MG63 (cell line): ENCODE data around the gene SLC23A3. TPM values are rescaled to one million over a fixed set of nuclear protein-coding genes. Genes with fewer than 3 reads are reported as not detected.

Experiments used
- DNase-seq: peaks from one replicate; pipeline ENCODE4 v3.0.0-alpha.2; 2020
- H3K27me3 ChIP-seq: fragments of 250-450 bp; sonication (Bioruptor Pico); 2 replicates; pipeline ENCODE4 v1.5.1; 2020; ENCODE audit warnings: mild to moderate bottlenecking, moderate library complexity
- H3K36me3 ChIP-seq: fragments of 250-450 bp; sonication (Bioruptor Pico); 2 replicates; pipeline ENCODE4 v1.5.1; 2020; ENCODE audit warnings: mild to moderate bottlenecking, moderate library complexity
- H3K4me3 ChIP-seq: fragments of 250-450 bp; sonication (Bioruptor Pico); 2 replicates; pipeline ENCODE4 v1.5.1; 2020; ENCODE audit warnings: mild to moderate bottlenecking, moderate library complexity
- H3K9me3 ChIP-seq: fragments of 250-450 bp; sonication (Bioruptor Pico); 2 replicates; pipeline ENCODE4 v1.5.1; 2020; ENCODE audit warnings: mild to moderate bottlenecking, moderate library complexity
- total RNA-seq: library from RNA; depleted of rRNA; stranded (reverse); fragments of >200 nt; shearing (Covaris generic); gene quantifications from 2 replicates; pipeline ENCODE4 v1.2.3, GENCODE V29; 2014; ENCODE audit warnings: low replicate concordance

The SLC23A3 gene
- total RNA-seq, 1 experiment from 2014 or later: not detected

GRCh38 chr2:219168526-219168925 lies 1.3 kb downstream of the SLC23A3 start:
- Histone ChIP-seq H3K27me3 (no peaks in the 10 kb centered on the region), H3K4me3 (no peak overlapping the region), H3K9me3 (no peaks in the 10 kb centered on the region), H3K36me3 (peaks cover 6% of the 10 kb centered on the region)
- no peak for DNase-seq

GRCh38 chr2:219167997-219168396 lies 1.8 kb downstream of the SLC23A3 start:
- Histone ChIP-seq H3K27me3 (no peaks in the 10 kb centered on the region), H3K9me3 (no peaks in the 10 kb centered on the region), H3K36me3 (peaks cover 2% of the 10 kb centered on the region), H3K4me3 (no peak overlapping the region)
- DNase-seq: no peak

- H3K36me3 ChIP-seq: no peaks in the 10 kb centered on the region; the same call in 1 of the 2 replicates
- no peaks in the 10 kb centered on the region for H3K9me3 ChIP-seq
- no peaks in the 10 kb centered on the region for H3K27me3 ChIP-seq
- no peak overlapping the region for H3K4me3 ChIP-seq
- no peak for DNase-seq
Observed at GRCh38 chr2:219165058-219165911, 4.5 kb downstream of the SLC23A3 start.

GRCh38 chr2:219163156-219163555 lies 6.7 kb downstream of the SLC23A3 start:
- DNase-seq: no peak
- no peaks in the 10 kb centered on the region for H3K27me3 ChIP-seq
- no peaks in the 10 kb centered on the region; the same call in 1 of the 2 replicates for H3K36me3 ChIP-seq
- H3K4me3 ChIP-seq: no peak overlapping the region
- no peaks in the 10 kb centered on the region for H3K9me3 ChIP-seq

- Histone ChIP-seq H3K9me3 (no peaks in the 10 kb centered on the region), H3K36me3 (peaks cover 2% of the 10 kb centered on the region; the same call in 1 of the 2 replicates), H3K27me3 (no peaks in the 10 kb centered on the region), H3K4me3 (peak overlapping the region; percentile 82)
- DNase-seq: no peak
Observed at GRCh38 chr2:219161097-219161496, 8.7 kb downstream of the SLC23A3 start.

GRCh38 chr2:219160186-219161017 lies 9.4 kb downstream of the SLC23A3 start, which contains the start of gene NHEJ1:
Gene NHEJ1 (minus strand): TSS chr2:219160815. CDS start chr2:219158362, 2,453 bp downstream.
- Histone ChIP-seq H3K4me3 (peak within 1 kb of the TSS; percentile 82), H3K36me3 (peaks cover 2% of the 10 kb centered on the region; the same call in 1 of the 2 replicates), H3K27me3 (no peaks in the 10 kb centered on the region), H3K9me3 (no peaks in the 10 kb centered on the region)
- peak; percentile 93 for DNase-seq

- no peak for DNase-seq
- peak overlapping the region; percentile 82 for H3K4me3 ChIP-seq
- H3K9me3 ChIP-seq: no peaks in the 10 kb centered on the region
- peaks cover 2% of the 10 kb centered on the region; the same call in 1 of the 2 replicates for H3K36me3 ChIP-seq
- no peaks in the 10 kb centered on the region for H3K27me3 ChIP-seq
Observed at GRCh38 chr2:219159771-219160185, 10.1 kb downstream of the SLC23A3 start.

GRCh38 chr2:219158586-219158985 lies 11.2 kb downstream of the SLC23A3 start:
- DNase-seq: no peak
- Histone ChIP-seq H3K27me3 (no peaks in the 10 kb centered on the region), H3K36me3 (peaks cover 6% of the 10 kb centered on the region; the same call in 1 of the 2 replicates), H3K9me3 (no peaks in the 10 kb centered on the region), H3K4me3 (no peak overlapping the region)

- Histone ChIP-seq H3K27me3 (no peaks in the 10 kb centered on the region), H3K9me3 (no peaks in the 10 kb centered on the region), H3K4me3 (no peak overlapping the region), H3K36me3 (peaks cover 6% of the 10 kb centered on the region; the same call in 1 of the 2 replicates)
- DNase-seq: no peak
Observed at GRCh38 chr2:219158025-219158424, 11.8 kb downstream of the SLC23A3 start.

- Histone ChIP-seq H3K9me3 (no peaks in the 10 kb centered on the region), H3K27me3 (no peaks in the 10 kb centered on the region), H3K4me3 (no peak overlapping the region), H3K36me3 (peaks cover 6% of the 10 kb centered on the region; the same call in 1 of the 2 replicates)
- no peak for DNase-seq
Observed at GRCh38 chr2:219157396-219157795, 12.4 kb downstream of the SLC23A3 start.

GRCh38 chr2:219155054-219155644 lies 14.7 kb downstream of the SLC23A3 start:
- no peak for DNase-seq
- no peaks in the 10 kb centered on the region for H3K9me3 ChIP-seq
- H3K4me3 ChIP-seq: no peak overlapping the region
- H3K36me3 ChIP-seq: peaks cover 6% of the 10 kb centered on the region; the same call in 1 of the 2 replicates
- H3K27me3 ChIP-seq: no peaks in the 10 kb centered on the region

- Histone ChIP-seq H3K36me3 (peaks cover 22% of the 10 kb centered on the region), H3K4me3 (no peak overlapping the region), H3K9me3 (no peaks in the 10 kb centered on the region), H3K27me3 (no peaks in the 10 kb centered on the region)
- no peak for DNase-seq
Observed at GRCh38 chr2:219149667-219150066, 20.2 kb downstream of the SLC23A3 start.

- Histone ChIP-seq H3K9me3 (no peaks in the 10 kb centered on the region), H3K36me3 (peaks cover 21% of the 10 kb centered on the region), H3K27me3 (no peaks in the 10 kb centered on the region), H3K4me3 (no peak overlapping the region)
- DNase-seq: peak; percentile 98
Observed at GRCh38 chr2:219142329-219142728, 27.5 kb downstream of the SLC23A3 start.

- no peak for DNase-seq
- no peaks in the 10 kb centered on the region for H3K27me3 ChIP-seq
- peaks cover 10% of the 10 kb centered on the region for H3K36me3 ChIP-seq
- no peaks in the 10 kb centered on the region for H3K9me3 ChIP-seq
- no peak overlapping the region for H3K4me3 ChIP-seq
Observed at GRCh38 chr2:219140722-219141121, 29.1 kb downstream of the SLC23A3 start.

GRCh38 chr2:219133976-219134375 lies 35.9 kb downstream of the SLC23A3 start:
- H3K36me3 ChIP-seq: no peaks in the 10 kb centered on the region
- no peaks in the 10 kb centered on the region for H3K27me3 ChIP-seq
- no peaks in the 10 kb centered on the region for H3K9me3 ChIP-seq
- DNase-seq: no peak
- no peak overlapping the region for H3K4me3 ChIP-seq

- no peak for DNase-seq
- no peak overlapping the region for H3K4me3 ChIP-seq
- no peaks in the 10 kb centered on the region for H3K36me3 ChIP-seq
- no peaks in the 10 kb centered on the region for H3K27me3 ChIP-seq
- no peaks in the 10 kb centered on the region for H3K9me3 ChIP-seq
Observed at GRCh38 chr2:219131744-219132143, 38.1 kb downstream of the SLC23A3 start.

GRCh38 chr2:219131327-219131726 lies 38.5 kb downstream of the SLC23A3 start:
- Histone ChIP-seq H3K9me3 (no peaks in the 10 kb centered on the region), H3K4me3 (no peak overlapping the region), H3K27me3 (no peaks in the 10 kb centered on the region), H3K36me3 (no peaks in the 10 kb centered on the region)
- no peak for DNase-seq
